AG08396 (cell line): ENCODE measurements around the gene IFT22.
"Not testable (repeated sequence)": the region's sequence is repeated elsewhere in the genome, so short reads cannot be mapped to it uniquely, and the experiment has no call there.

Experiments
- DNase-seq: peaks from one replicate; pipeline ENCODE4 v3.0.0; 2012; ENCODE audit warnings: low spot score, mixed read lengths

The IFT22 gene

GRCh38 chr7:101277155-101277554, 44.5 kb downstream of the IFT22 start:
- no peak for DNase-seq

GRCh38 chr7:101273206-101273605, 48.4 kb downstream of the IFT22 start:
- no peak for DNase-seq

- DNase-seq = no peak
These were observed 50.6 kb downstream of the IFT22 start for GRCh38 chr7:101271021-101271420.

- DNase-seq = no peak
These were observed 51.9 kb downstream of the IFT22 start for GRCh38 chr7:101269664-101270063.

GRCh38 chr7:101265622-101266516, 55.7 kb downstream of the IFT22 start:
- no peak for DNase-seq

- not testable (repeated sequence) for DNase-seq
These were observed 57.4 kb downstream of the IFT22 start for GRCh38 chr7:101264102-101264706.
